DLD1 (cell line): ENCODE data around the gene BTNL8.
"Not testable (repeated sequence)": the region's sequence is repeated elsewhere in the genome, so short reads cannot be mapped to it uniquely, and the experiment has no call there.

Experiments used
- in situ Hi-C: cut with HindIII; loops from 2 replicates; pipeline ENCODE4 v1.10.0; 2017; ENCODE audit warnings: low sequenced_read_pairs

BTNL8 gene

GRCh38 chr5:180874804-180875582, 24.0 kb upstream of the BTNL8 start:
- in situ Hi-C loops, result no loop called here

DNA sequence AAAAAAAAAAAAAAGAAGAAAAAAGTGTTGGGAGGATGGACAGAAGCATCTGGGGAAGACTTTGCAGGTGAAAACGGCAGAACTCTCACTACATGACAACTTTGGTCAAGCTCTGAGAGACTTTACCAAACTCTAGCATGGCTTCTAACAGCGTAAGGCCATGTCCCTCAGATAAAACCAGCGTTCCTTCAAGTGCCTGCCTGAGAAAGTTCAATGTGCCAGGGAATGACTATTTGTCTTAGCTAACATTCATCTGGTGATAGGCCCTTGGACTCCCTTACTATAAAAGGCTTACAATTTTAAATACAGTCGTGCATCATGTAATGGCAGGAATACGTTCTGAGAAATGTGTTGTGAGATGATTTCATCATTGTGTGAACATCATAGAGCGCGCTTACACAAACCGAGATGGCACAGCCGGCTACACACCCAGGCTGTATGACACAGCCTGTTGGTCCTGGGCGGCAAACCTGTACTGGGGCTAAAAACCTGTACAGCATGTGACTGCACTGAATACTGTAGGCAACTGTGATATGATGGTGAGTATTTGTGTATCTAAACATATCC, 23.0 kb upstream of the BTNL8 start:
- in situ Hi-C loops, result no loop called here

DNA sequence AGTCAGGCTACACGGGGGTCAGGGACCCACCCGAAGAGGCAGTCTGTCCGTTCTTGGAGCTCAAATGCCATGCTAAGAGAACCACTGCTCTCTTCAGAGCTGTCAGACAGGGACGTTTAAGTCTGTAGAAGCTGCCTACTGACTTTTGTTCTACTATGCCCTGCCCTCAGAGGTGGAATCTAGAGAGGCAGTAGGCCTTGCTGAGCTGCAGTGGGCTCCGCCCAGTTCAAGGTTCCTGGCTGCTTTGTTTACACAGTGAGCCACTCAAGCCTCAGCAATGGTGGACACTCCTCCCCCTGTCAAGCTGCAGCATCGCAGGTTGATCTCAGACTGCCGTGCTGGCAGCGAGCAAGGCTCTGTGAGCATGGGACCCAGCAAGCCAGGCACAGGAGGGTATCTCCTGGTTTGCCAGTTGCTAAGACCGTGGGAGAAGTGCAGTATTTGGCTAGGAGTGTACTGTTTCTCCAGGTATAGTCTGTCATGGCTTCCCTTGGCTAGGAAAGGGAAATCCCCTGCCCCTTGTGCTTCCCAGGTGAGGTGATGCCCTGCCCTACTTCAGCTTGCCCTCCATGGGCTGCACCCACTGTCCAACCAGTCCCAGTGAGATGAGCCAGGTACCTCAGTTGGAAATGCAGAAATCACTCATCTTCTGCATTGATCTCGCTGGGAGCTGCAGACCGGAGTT, 13.0 kb upstream of the BTNL8 start:
- in situ Hi-C loops, result not testable (repeated sequence)

DNA sequence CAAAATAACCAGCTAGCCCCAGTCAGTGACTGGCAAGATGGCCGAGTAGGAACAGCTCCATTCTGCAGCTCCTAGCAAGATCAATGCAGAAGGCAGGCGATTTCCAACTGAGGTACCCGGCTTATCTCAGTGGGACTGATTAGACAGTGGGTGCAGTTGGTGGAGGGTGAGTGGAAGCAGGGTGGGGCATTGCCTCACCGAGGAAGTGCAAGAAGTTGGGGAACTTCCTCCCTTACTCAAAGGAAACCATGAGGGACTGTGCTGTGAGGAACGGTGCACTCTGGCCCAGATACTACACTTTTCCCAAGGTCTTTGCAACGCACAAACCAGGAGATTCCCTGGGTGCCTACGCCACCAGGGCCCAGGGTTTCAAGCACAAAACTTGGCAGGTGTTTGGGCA, 9.6 kb upstream of the BTNL8 start:
- in situ Hi-C loops, result no loop called here

DNA sequence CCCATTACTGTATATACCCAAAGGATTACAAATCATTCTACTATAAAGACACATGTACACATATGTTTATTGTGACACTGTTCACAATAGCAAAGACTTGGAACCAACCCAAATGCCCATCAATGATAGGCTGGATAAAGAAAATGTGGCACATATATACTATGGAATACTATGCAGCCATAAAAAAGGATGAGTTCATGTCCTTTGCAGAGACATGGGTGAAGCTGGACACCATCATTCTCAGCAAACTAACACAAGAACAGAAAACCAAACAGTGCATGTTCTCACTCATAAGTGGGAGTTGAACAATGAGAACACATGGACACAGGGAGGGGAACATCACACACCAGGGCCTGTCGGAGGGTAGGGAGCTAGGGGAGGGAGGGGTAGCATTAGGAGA, 3.6 kb upstream of the BTNL8 start:
- in situ Hi-C loops, result loop anchor here (5.0 kb wide), 1 partner anchor 52 kb away; no protein-coding TSS in a partner anchor

DNA sequence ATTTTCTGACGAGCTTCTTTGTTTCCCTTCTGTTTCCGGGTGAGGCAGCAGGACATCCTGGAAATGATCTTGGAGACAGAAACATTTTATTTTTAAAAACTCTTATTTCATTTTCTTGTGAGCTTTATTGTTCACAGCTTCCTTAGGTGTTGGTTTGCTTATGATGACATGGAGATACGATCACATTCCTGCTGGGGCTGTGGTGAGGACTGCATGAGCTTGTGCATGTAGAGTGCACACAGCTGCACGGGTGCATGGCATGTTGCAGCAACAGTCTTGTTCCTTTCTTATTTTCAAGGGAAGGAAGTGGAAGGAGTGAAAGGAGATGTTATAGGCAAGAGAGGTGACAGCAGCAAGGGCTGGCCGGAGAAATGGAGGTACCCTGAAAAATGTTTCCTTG, 1.2 kb downstream of the BTNL8 start:
- in situ Hi-C loops, result no loop called here

DNA sequence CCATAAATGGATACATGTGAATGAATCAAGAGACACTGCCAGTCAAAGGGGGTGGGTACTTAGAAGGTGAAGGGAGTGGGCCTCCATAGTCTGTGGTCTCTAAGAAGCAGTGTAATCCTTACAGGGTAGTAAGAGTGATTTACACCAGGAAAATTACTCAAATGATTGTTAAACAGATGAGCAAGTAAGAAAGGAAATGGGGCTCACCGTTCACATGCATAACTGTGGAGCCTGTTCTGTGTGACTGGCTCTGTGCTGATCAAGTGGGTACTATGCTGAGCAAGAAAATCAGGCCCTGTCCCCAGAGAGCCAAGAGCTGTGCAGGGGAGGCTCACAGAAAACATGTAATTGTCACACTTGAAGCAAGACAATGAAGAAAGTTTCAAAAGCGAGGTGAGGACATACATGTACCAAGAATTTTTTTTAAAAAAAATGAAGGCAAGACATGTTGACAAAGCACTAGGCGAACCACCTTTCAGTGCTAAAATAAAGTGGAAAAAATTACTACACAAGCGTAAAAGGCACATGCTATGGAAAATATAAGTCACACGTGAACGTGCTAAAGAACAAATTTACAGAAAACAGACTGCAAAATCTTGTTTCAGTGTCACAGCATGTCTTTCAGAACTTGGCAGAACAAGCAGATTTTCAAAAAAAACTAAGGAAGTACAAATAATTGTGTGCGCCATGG, 2.5 kb downstream of the BTNL8 start:
- in situ Hi-C loops, result no loop called here

- in situ Hi-C loops, result no loop called here
Measured at GRCh38 chr5:180908400-180908799, 9.4 kb downstream of the BTNL8 start.

DNA sequence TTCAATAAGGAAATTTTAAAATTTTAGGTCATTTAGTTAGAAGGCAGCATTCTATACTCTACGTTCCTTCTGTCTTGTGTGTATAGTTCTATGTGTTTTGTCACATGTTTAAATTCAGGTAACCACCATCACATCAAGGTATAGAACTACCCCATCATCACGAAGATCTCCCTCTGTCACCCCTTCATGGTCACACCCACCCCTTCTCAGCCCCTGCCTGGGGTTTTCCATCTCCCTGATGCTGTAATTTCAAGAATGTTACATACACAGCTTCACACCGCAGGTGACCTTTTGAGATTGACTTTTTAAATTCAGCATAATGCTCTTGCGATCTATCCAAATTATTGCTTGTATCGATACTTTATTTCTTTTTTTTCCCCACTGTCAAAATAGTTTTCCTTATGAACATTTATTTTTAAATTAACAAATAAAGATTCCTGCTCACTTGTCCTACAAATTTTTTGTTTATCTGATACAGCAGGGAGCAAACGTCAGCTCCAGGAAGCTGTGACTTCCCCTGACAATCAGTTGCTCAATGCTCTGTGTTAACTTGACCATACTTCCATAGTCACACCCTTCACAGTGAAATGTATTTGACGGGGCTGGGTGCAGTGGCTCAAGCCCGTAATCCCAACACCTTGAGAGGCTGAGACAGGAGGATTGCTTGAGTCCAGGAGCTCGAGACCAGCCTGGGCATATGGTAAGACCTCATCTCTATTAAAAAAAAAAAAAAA, 10.2 kb downstream of the BTNL8 start:
- in situ Hi-C loops, result no loop called here

- in situ Hi-C loops, result no loop called here
Measured at GRCh38 chr5:180909782-180910181, 10.8 kb downstream of the BTNL8 start.

DNA sequence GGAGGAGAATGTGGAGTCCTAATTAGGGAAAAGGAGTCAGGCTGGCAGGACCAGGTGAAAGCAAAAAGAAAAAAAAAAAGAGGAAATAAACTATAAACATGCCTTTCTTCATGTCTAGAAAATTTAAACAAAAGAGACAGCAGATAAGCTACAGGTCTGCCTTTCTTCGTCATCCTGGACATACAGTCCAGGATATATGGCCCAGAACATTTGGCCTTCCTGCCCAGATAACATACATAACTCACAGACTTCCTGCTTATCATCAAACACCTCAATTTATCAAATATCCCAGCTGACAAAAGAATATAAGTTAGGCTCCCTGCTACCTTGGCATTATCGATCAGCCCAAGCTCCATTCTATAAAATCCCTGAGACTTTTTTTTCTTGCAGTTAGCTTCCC, 11.2 kb downstream of the BTNL8 start:
- in situ Hi-C loops, result no loop called here

DNA sequence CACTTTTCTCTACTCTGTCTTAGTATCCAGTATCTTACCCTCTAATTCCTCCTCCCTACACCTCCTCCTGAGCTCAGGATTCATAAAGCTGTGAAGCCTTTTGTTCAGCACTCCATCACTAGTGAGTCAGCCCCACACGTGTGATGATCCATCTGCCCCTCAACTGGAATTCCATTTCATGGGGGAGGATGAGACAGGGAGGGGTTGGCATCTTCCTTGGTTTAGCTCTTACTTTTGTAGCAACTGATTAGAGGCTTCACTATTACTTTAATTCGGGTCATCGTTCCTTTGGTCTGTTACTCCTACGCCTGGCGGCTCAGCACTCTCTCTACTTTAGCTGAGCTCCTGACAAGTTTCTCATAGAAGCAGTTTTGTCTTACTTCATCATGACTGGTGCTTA, 11.8 kb downstream of the BTNL8 start:
- in situ Hi-C loops, result no loop called here

DNA sequence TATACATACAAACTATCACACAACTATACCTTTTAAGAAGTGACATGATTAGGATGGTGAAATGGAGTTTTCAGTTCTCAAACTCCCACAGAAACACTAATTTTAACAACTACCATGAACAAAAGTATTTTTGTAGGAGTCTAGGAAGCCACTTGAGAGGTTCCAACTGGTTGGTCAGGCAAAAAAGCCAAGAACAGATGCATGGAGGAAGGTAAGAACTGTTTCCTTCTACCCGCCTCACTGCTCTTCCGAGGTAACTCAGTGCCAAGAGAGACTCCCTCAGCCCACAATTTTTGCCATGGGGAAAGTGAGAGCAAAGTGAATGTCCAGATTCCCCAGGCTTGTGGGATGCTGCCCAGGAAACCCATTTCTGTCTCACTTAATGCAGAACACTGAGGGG, 15.7 kb downstream of the BTNL8 start:
- in situ Hi-C loops, result no loop called here

GRCh38 chr5:180915924-180916323, 17.0 kb downstream of the BTNL8 start:
- in situ Hi-C loops, result no loop called here

- in situ Hi-C loops, result no loop called here
Measured at GRCh38 chr5:180918380-180918779, 19.4 kb downstream of the BTNL8 start.

DNA sequence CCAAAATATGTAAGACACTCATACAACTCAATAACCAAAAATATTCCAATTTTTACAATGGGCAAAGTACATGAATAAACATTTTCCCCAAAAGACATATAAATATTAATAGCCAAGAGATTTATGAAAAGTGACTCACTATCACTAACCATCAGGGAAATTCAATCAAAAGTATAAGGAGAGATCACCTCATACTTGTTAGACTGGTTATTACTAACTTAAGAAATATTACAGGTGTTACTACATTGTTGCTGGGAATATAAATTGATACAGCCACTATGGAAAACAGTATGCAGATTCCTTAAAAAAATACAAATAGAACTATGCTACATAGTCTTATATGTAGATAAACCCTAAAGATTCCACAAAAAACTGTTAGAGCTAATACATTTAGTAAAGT, 21.8 kb downstream of the BTNL8 start:
- in situ Hi-C loops, result no loop called here

DNA sequence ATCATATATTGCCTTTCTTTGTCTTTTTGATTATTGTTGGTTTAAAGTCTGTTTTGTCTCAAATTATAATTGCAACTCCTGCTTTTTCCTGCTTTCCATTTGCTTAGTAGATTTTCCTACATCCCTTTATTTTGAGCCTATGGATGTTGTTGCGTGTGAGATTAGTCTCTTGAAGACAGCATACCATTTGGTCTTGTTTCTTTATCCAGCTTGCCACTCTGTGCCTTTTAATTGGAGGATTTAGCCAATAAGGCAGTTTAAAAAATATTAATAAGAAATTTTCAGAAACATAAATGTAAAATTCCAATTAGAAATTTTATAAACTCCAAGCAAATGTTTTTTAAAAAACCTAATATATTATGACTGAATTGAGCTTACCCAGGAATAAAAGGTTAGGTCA, 24.0 kb downstream of the BTNL8 start:
- in situ Hi-C loops, result no loop called here

- in situ Hi-C loops, result no loop called here
Measured at GRCh38 chr5:180932660-180933059, 33.7 kb downstream of the BTNL8 start.

GRCh38 chr5:180935203-180935602, 36.2 kb downstream of the BTNL8 start:
- in situ Hi-C loops, result no loop called here

DNA sequence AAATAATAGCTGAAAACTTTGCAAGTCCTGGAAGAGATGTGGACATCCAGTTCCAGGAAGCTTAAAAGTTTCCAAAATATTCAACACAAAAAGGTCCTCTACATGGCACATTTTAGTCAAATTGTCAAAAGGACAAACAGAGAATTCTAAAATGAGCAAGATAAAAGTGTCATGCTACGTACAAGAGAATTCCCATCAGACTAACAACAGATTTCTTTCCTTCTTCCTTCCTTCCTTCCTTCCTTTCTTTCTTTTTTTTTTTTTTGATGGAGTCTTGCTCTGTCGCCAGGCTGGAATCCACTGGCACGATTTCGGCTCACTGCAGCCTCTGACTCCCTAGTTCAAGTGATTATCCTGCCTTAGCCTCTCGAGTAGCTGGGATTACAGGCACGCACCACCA, 39.3 kb downstream of the BTNL8 start:
- in situ Hi-C loops, result no loop called here
